Neural cell (in vitro differentiated cells): ENCODE results near the gene EPB41L2. TPM values are rescaled to one million over a fixed set of nuclear protein-coding genes. Genes with fewer than 3 reads are reported as not detected.

ENCODE experiments used
- H2AFZ ChIP-seq: fragments of 200-600, 300-800 bp; sonication (generic), shearing (Covaris generic); 2 replicates; pipeline ENCODE4 v1.6.0; 2014; ENCODE audit warnings: low read depth, mild to moderate bottlenecking, antibody characterized with exemption, low read length, moderate library complexity
- H3F3A ChIP-seq: fragments of 200-600 bp; shearing (Covaris generic); 2 replicates; pipeline ENCODE4 v1.6.1; 2016; ENCODE audit warnings: mild to moderate bottlenecking, moderate library complexity, mixed read lengths, antibody characterized with exemption, low read length; ENCODE audit not compliant: insufficient read depth, poor library complexity, severe bottlenecking
- H3K27ac ChIP-seq: fragments of 200-600, 300-800 bp; sonication (generic), shearing (Covaris generic); 2 replicates; pipeline ENCODE4 v1.5.1; 2014; ENCODE audit warnings: mild to moderate bottlenecking, low read length, moderate library complexity
- H3K27me3 ChIP-seq: fragments of 300-800, 200-600 bp; sonication (generic), shearing (Covaris generic); 2 replicates; pipeline ENCODE4 v1.6.0; 2014; ENCODE audit warnings: mild to moderate bottlenecking, low read depth, low read length, moderate library complexity; ENCODE audit not compliant: insufficient read depth
- H3K36me3 ChIP-seq: fragments of 300-800, 200-600 bp; sonication (generic), shearing (Covaris generic); 2 replicates; pipeline ENCODE4 v1.5.1; 2014; ENCODE audit warnings: mild to moderate bottlenecking, antibody characterized with exemption, low read length, moderate library complexity; ENCODE audit not compliant: insufficient read depth
- H3K4me2 ChIP-seq: fragments of 300-800, 200-600 bp; sonication (generic), shearing (Covaris generic); 2 replicates; pipeline ENCODE4 v1.6.0; 2014; ENCODE audit warnings: mild to moderate bottlenecking, low read length
- H3K4me3 ChIP-seq: fragments of 300-800, 200-600 bp; sonication (generic), shearing (Covaris generic); 2 replicates; pipeline ENCODE4 v1.5.1; 2014; ENCODE audit warnings: mild to moderate bottlenecking, low read length, moderate library complexity
- H3K79me2 ChIP-seq: fragments of 200-600 bp; shearing (Covaris generic); replicated peaks from 2 replicates; pipeline ENCODE4 v1.6.0; 2014; ENCODE audit warnings: mild to moderate bottlenecking, low read length, moderate library complexity; ENCODE audit not compliant: insufficient read depth
- H3K9ac ChIP-seq: fragments of 300-800, 200-600 bp; sonication (generic), shearing (Covaris generic); 2 replicates; pipeline ENCODE4 v1.6.1; 2016; ENCODE audit warnings: mild to moderate bottlenecking, low read length, mixed read lengths
- H3K9me2 ChIP-seq: fragments of 200-600 bp; shearing (Covaris generic); 2 replicates; pipeline ENCODE4 v1.6.1; 2016; ENCODE audit warnings: mild to moderate bottlenecking, low read length, mixed read lengths; ENCODE audit not compliant: insufficient read depth
- H3K9me3 ChIP-seq: fragments of 200-600, 300-800 bp; sonication (generic), shearing (Covaris generic); 2 replicates; pipeline ENCODE4 v1.6.1; 2016; ENCODE audit warnings: mild to moderate bottlenecking, mixed run types, low read length, moderate library complexity, mixed read lengths
- H4K20me1 ChIP-seq: fragments of 200-600 bp; shearing (Covaris generic); 2 replicates; pipeline ENCODE4 v1.6.1; 2016; ENCODE audit warnings: mild to moderate bottlenecking, mixed run types; ENCODE audit not compliant: insufficient read depth
- EP300 ChIP-seq: fragments of 450-650 bp; conservative IDR thresholded peaks from 2 replicates; pipeline ENCODE4 v1.6.1; 2014; ENCODE audit warnings: antibody characterized with exemption, mild to moderate bottlenecking, moderate library complexity; ENCODE audit not compliant: poor library complexity, severe bottlenecking
- EZH2 ChIP-seq: fragments of 200-600, 300-800 bp; shearing (Covaris generic), sonication (generic); IDR thresholded peaks from 2 replicates; pipeline ENCODE4 v1.6.1; 2014; ENCODE audit warnings: antibody characterized with exemption, low read length, borderline replicate concordance, mild to moderate bottlenecking; ENCODE audit not compliant: insufficient read depth, poor library complexity, severe bottlenecking
- MXI1 ChIP-seq: fragments of 450-650 bp; conservative IDR thresholded peaks from 2 replicates; pipeline ENCODE4 v1.6.1; 2014; ENCODE audit warnings: antibody characterized with exemption, mild to moderate bottlenecking; ENCODE audit not compliant: poor library complexity, severe bottlenecking
- POLR2AphosphoS5 ChIP-seq: IDR thresholded peaks from 2 replicates; pipeline ENCODE4 v1.6.1; 2012
- RAD21 ChIP-seq: fragments of 450-650 bp; conservative IDR thresholded peaks from 2 replicates; pipeline ENCODE4 v1.6.1; 2014; ENCODE audit warnings: antibody characterized with exemption, mild to moderate bottlenecking, moderate library complexity
- REST ChIP-seq: IDR thresholded peaks from 2 replicates; pipeline ENCODE4 v1.6.1; 2012; ENCODE audit warnings: borderline replicate concordance
- SMC3 ChIP-seq: fragments of 450-650 bp; conservative IDR thresholded peaks from 2 replicates; pipeline ENCODE4 v1.6.1; 2014; ENCODE audit warnings: antibody characterized with exemption, mild to moderate bottlenecking, moderate library complexity; ENCODE audit not compliant: poor library complexity
- TAF1 ChIP-seq: IDR thresholded peaks from 2 replicates; pipeline ENCODE4 v1.6.1; 2012; ENCODE audit warnings: low read depth
- polyA plus RNA-seq: library from polyadenylated mRNA; depleted of rRNA; stranded (reverse); fragments of >200 nt; gene quantifications from 2 replicates; pipeline ENCODE4 v1.2.3, GENCODE V29; 2014
- TF ChIP-seq, protein P1 (sequence below): fragments of 450-650 bp; IDR thresholded peaks from 2 replicates; pipeline ENCODE4 v1.5.1; 2014; ENCODE audit warnings: antibody characterized with exemption, mild to moderate bottlenecking, moderate library complexity; ENCODE audit not compliant: poor library complexity, severe bottlenecking

EPB41L2 gene
- polyA plus RNA-seq, 1 donor from 2014 or later = 13.5 TPM

DNA sequence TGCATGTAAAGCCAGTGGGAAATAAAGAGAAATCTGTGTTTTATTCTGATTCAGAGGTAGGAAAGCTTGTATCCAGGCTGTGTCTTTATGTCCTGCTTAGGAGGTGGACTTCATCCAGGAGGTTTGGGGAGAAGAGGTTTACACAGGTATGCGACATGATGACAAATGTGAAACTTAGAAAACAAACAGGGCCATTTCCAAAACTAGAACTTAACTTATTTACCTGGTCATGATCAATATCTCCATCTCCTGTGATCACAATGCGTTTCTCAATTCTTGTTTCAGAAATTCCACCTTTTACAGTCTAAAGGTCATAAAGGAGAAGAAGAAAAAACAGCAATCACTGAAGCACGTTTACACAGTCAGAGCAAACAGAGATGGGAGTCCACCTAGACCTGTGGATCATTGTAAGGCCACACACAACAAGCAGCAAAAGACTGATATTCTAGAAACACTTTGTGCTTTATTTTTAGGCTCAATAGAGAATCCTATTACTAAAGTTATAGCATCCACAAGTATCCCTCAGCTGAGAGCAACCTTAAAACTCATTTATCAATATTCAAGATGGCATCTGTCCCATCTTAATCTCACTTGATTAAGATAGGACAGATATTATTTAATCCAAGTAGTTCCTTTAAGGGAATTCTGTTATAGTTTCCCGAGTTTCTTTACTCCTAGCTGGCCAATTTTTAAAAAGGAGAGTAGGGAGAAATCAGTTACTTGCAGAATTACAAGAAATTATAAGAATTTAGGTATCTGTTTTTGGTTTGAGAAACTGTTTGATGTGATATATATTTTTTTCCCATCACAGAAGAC, 199.4 kb downstream of the EPB41L2 start:
- Histone ChIP-seq H3K4me3 (no peak overlapping the region), H3K9me3 (no peaks in the 10 kb centered on the region), H3K9me2 (no peaks in the 10 kb centered on the region), H3K27ac (no peak overlapping the region), H3K27me3 (no peaks in the 10 kb centered on the region), H4K20me1 (no peaks in the 10 kb centered on the region), H3K9ac (no peak overlapping the region), H2AFZ (no peak overlapping the region), H3F3A (no peaks in the 10 kb centered on the region), H3K4me2 (no peak overlapping the region), H3K79me2 (no peaks in the 10 kb centered on the region), H3K36me3 (no peaks in the 10 kb centered on the region)
- TF ChIP-seq REST (no peak), EZH2 (no peak), POLR2AphosphoS5 (no peak), MXI1 (no peak), RAD21 (no peak), SMC3 (no peak), TAF1 (no peak), EP300 (no peak)
- TF ChIP-seq, protein P1, sequence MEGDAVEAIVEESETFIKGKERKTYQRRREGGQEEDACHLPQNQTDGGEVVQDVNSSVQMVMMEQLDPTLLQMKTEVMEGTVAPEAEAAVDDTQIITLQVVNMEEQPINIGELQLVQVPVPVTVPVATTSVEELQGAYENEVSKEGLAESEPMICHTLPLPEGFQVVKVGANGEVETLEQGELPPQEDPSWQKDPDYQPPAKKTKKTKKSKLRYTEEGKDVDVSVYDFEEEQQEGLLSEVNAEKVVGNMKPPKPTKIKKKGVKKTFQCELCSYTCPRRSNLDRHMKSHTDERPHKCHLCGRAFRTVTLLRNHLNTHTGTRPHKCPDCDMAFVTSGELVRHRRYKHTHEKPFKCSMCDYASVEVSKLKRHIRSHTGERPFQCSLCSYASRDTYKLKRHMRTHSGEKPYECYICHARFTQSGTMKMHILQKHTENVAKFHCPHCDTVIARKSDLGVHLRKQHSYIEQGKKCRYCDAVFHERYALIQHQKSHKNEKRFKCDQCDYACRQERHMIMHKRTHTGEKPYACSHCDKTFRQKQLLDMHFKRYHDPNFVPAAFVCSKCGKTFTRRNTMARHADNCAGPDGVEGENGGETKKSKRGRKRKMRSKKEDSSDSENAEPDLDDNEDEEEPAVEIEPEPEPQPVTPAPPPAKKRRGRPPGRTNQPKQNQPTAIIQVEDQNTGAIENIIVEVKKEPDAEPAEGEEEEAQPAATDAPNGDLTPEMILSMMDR = no peak

GRCh38 chr6:130862370-130862769, 200.7 kb downstream of the EPB41L2 start:
- H3K27ac ChIP-seq = no peak overlapping the region
- H3K79me2 ChIP-seq = no peaks in the 10 kb centered on the region
- no peak overlapping the region for H3K9ac ChIP-seq
- H3K27me3 ChIP-seq = no peaks in the 10 kb centered on the region
- no peaks in the 10 kb centered on the region for H4K20me1 ChIP-seq
- H3F3A ChIP-seq = no peaks in the 10 kb centered on the region
- H3K4me3 ChIP-seq = no peak overlapping the region
- no peaks in the 10 kb centered on the region for H3K36me3 ChIP-seq
- no peaks in the 10 kb centered on the region for H3K9me3 ChIP-seq
- TF ChIP-seq EZH2 (no peak), POLR2AphosphoS5 (no peak), SMC3 (no peak)
- H3K4me2 ChIP-seq = no peak overlapping the region
- no peak overlapping the region for H2AFZ ChIP-seq
- no peaks in the 10 kb centered on the region for H3K9me2 ChIP-seq
